GM18867 (cell line): Measurements from ENCODE around the gene GMPS.

Source experiments
- ATAC-seq: cut with Tn5 transposase; IDR thresholded peaks from one replicate; pipeline ENCODE4 v1.9.1; 2021; ENCODE audit warnings: mild to moderate bottlenecking, moderate library complexity; ENCODE audit not compliant: unreplicated experiment

Gene GMPS

DNA sequence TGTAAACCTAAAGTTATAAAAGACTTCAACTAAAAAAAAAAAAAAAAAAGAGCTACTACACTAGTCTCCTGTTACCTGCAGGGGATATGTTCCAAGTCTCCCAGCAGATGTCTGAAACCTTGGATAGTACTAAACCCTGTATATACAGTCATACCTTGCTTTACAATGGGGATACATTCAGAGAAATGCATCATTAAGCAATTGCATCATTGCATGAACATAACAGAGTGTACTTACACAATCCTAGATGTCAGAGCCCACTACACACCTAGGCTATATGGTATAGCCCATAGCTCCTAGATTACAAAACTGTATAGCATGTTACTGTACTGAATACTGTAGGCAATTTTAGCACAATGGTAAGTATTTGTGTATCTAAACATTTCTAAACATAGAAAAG, 119.1 kb downstream of the GMPS start:
- no peak for ATAC-seq

DNA sequence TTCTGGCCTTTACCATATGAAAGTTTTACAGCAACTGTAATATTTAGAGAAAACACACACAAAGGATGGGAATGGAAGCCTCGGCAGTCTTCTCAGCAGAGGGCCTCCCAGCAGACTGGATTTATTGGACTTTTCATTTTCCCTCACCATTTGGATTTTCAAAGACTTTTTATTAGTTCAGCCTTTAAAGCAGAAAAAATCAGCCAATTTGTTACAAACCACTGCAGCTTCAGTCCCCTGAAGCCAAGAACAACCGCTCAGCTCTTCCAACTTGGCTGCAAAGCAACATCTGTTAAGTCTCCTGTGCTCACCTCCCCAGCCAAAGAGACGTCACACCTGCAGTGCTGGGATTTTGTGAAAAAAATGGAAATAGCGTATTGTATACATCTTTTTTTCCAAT, 120.8 kb downstream of the GMPS start:
- ATAC-seq = no peak

- ATAC-seq = no peak
Observed at GRCh38 chr3:155991847-155992246, 121.4 kb downstream of the GMPS start.
